Measurements from ENCODE around the gene BHMT2. TPM values are rescaled to one million over a fixed set of nuclear protein-coding genes. Genes with fewer than 3 reads are reported as not detected.

The BHMT2 gene
- total RNA-seq, 1 experiment from 2014 or later, result not detected

DNA sequence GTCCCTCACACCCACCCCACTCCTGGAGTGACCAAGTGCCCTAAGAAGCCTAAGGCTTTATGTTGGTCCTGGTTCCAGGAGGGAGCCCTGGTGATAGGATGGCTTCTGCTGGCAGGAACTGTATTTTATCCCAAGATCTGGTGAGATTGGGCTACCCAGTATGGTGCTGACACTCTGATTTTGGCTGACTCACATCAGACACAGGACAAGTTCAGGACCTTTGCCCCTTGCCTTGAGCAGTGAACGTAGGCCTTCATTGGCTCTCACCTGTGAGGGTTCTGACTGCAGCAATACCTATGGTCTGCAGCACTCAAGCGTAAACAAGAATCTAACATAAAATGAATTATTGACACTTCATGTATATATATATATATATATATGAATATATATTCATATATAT is 67.1 kb downstream of the BHMT2 start:
- Histone ChIP-seq H3K4me3 (ENCODE audit: low read length) (no peak overlapping the region), H3F3A (ENCODE audit: low read length, unreplicated experiment) (no peaks in the 10 kb centered on the region), H4K20me1 (ENCODE audit: low read length) (no peaks in the 10 kb centered on the region), H3K79me2 (ENCODE audit: low read length) (no peaks in the 10 kb centered on the region), H3K4me2 (ENCODE audit: low read length) (no peak overlapping the region), H3K27ac (ENCODE audit: low read length) (no peak overlapping the region), H3K9me2 (replicated peaks; ENCODE audit: low read length) (no peaks in the 10 kb centered on the region), H3K4me1 (ENCODE audit: insufficient read depth, low read length) (peaks cover 11% of the 10 kb centered on the region), H3K36me3 (ENCODE audit: low read depth, low read length) (no peaks in the 10 kb centered on the region), H3K27me3 (ENCODE audit: low read length) (no peaks in the 10 kb centered on the region), H3K9ac (ENCODE audit: low read length) (no peak overlapping the region), H3K9me3 (ENCODE audit: low read length) (no peaks in the 10 kb centered on the region), H2AFZ (ENCODE audit: low read length) (no peak overlapping the region)
- ChIA-PET CTCF (no interaction called here), POLR2A (ENCODE audit: unreplicated experiment) (no interaction called here)
- TF ChIP-seq, protein P1, sequence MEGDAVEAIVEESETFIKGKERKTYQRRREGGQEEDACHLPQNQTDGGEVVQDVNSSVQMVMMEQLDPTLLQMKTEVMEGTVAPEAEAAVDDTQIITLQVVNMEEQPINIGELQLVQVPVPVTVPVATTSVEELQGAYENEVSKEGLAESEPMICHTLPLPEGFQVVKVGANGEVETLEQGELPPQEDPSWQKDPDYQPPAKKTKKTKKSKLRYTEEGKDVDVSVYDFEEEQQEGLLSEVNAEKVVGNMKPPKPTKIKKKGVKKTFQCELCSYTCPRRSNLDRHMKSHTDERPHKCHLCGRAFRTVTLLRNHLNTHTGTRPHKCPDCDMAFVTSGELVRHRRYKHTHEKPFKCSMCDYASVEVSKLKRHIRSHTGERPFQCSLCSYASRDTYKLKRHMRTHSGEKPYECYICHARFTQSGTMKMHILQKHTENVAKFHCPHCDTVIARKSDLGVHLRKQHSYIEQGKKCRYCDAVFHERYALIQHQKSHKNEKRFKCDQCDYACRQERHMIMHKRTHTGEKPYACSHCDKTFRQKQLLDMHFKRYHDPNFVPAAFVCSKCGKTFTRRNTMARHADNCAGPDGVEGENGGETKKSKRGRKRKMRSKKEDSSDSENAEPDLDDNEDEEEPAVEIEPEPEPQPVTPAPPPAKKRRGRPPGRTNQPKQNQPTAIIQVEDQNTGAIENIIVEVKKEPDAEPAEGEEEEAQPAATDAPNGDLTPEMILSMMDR (conservative IDR thresholded peaks at IDR 0.05; ENCODE audit: low read depth, low read length), result no peak
- TF ChIP-seq EZH2 (IDR thresholded peaks at IDR 0.05; ENCODE audit: low read length, unreplicated experiment) (no peak), EZH2phosphoT487 (IDR thresholded peaks at IDR 0.05; ENCODE audit: borderline replicate concordance, low read length) (no peak)
- ATAC-seq (no peak), DNase-seq (no peak)
- no TSS peak for BruUV-seq (replicated peaks)
- intact Hi-C loops (cut with micrococcal nuclease), result loop anchor here (5.0 to 10.0 kb wide), 2 partner anchors 46 to 368 kb away; no protein-coding TSS in a partner anchor

Other genes with a start within 250 kb of the BHMT2 start
- 7.1 and 8.1 TPM in 2 replicates for gene ARSB, start 84.5 kb upstream of the BHMT2 start, total RNA-seq (2014; rRNA removed)
- gene DMGDH, start 93 bp upstream of the BHMT2 start, total RNA-seq (2014; rRNA removed), result 0.35 TPM in 1 of 2 replicates, not detected in the other
- not detected in 2 replicates for gene BHMT, start 42.0 kb downstream of the BHMT2 start, total RNA-seq (2014; rRNA removed)
- gene JMY, start 166.4 kb downstream of the BHMT2 start, total RNA-seq (2014; rRNA removed), result 4.3 and 5.7 TPM in 2 replicates

Data from PC-3 (cell line).